Measurements from ENCODE around the gene F7. TPM values are rescaled to one million over a fixed set of nuclear protein-coding genes. Genes with fewer than 3 reads are reported as not detected.
A peak's percentile ranks its signal among the peaks of the same experiment; 100 is the strongest.

Gene F7
- total RNA-seq, 1 donor from 2014 or later, result 1.0 TPM

GRCh38 chr13:113082198-113083021 lies 23.2 kb upstream of the F7 start:
- DNase-seq (ENCODE audit: low read depth, low spot score), result no peak

DNA sequence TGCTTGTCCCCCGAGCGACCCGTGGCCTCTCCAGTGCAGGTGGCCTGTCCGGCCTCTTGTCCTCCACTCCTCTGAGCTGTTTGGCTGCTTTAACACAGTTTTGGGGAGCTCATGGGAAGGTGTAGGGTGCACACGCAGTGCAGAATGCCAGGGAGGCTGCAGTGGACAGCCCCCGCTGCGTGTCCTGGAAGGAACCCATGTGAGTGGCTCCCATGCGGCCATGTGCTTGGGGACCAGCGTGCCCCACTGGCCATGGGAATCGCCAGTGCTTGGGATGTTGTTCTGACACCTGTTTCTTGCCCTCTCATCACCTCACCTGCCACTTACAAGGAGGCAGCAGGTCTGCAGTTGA lies 22.6 kb upstream of the F7 start:
- H3K36me3 Mint-ChIP-seq (ENCODE audit: low read depth), result no peaks in the 10 kb centered on the region
- TF ChIP-seq, protein P1, sequence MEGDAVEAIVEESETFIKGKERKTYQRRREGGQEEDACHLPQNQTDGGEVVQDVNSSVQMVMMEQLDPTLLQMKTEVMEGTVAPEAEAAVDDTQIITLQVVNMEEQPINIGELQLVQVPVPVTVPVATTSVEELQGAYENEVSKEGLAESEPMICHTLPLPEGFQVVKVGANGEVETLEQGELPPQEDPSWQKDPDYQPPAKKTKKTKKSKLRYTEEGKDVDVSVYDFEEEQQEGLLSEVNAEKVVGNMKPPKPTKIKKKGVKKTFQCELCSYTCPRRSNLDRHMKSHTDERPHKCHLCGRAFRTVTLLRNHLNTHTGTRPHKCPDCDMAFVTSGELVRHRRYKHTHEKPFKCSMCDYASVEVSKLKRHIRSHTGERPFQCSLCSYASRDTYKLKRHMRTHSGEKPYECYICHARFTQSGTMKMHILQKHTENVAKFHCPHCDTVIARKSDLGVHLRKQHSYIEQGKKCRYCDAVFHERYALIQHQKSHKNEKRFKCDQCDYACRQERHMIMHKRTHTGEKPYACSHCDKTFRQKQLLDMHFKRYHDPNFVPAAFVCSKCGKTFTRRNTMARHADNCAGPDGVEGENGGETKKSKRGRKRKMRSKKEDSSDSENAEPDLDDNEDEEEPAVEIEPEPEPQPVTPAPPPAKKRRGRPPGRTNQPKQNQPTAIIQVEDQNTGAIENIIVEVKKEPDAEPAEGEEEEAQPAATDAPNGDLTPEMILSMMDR (conservative IDR thresholded peaks at IDR 0.05), result no peak
- H3K4me1 Mint-ChIP-seq, result peaks cover 5% of the 10 kb centered on the region
- no peaks in the 10 kb centered on the region for H3K9me3 Mint-ChIP-seq
- no peak overlapping the region for H3K4me3 Mint-ChIP-seq
- H3K27me3 Mint-ChIP-seq (ENCODE audit: low read depth), result no peaks in the 10 kb centered on the region
- DNase-seq (ENCODE audit: low read depth, low spot score), result no peak
- H3K27ac Mint-ChIP-seq (ENCODE audit: unreplicated experiment), result no peak overlapping the region

More at GRCh38 chr13:113082198-113083021, 23.2 kb upstream of the F7 start:
- Mint-ChIP-seq H3K9me3 (no peaks in the 10 kb centered on the region), H3K36me3 (ENCODE audit: low read depth) (no peaks in the 10 kb centered on the region), H3K27ac (ENCODE audit: unreplicated experiment) (no peak overlapping the region), H3K4me1 (peaks cover 5% of the 10 kb centered on the region), H3K4me3 (no peak overlapping the region), H3K27me3 (ENCODE audit: low read depth) (no peaks in the 10 kb centered on the region)
- TF ChIP-seq, protein P1 (conservative IDR thresholded peaks at IDR 0.05), result no peak

DNA sequence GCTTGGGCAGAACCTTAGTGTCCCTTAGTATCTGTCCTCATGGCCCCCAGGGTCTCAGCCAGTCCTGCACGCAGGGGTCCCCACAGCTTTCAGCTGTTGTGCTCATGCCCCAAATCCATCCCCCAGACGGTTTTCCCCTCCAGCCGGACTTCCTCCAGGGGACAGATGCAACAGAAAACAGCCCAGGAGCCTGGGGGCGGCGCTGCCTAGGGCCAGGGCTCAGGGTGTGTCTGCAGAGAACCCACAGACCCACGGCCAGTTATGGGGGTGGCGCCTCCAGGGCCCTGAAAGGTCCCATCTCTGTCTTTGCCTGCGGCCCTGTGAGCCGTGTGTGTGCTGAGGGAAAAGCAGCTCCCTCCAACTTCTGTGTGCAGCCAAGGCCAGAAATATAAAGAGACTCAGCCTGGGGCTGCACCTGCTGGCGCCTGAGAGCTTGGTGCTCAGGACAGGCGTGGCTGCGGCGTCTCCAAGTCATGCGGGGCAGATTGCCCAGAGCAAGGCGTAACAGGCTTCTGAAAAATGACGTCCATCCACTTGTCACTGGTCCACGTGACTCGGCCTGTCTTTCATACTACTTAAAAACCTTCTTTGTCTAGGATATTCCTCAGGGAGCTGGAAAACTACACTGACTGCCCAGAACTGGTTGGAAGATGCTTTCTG lies 22.1 kb upstream of the F7 start:
- no peaks in the 10 kb centered on the region for H3K9me3 Mint-ChIP-seq
- no peak for DNase-seq (ENCODE audit: low read depth, low spot score)
- no peaks in the 10 kb centered on the region for H3K36me3 Mint-ChIP-seq (ENCODE audit: low read depth)
- no peak overlapping the region for H3K4me3 Mint-ChIP-seq
- H3K27me3 Mint-ChIP-seq (ENCODE audit: low read depth), result no peaks in the 10 kb centered on the region
- TF ChIP-seq, protein P1 (conservative IDR thresholded peaks at IDR 0.05), result no peak
- H3K27ac Mint-ChIP-seq (ENCODE audit: unreplicated experiment), result peak overlapping the region; percentile 8
- H3K4me1 Mint-ChIP-seq, result peaks cover 5% of the 10 kb centered on the region

DNA sequence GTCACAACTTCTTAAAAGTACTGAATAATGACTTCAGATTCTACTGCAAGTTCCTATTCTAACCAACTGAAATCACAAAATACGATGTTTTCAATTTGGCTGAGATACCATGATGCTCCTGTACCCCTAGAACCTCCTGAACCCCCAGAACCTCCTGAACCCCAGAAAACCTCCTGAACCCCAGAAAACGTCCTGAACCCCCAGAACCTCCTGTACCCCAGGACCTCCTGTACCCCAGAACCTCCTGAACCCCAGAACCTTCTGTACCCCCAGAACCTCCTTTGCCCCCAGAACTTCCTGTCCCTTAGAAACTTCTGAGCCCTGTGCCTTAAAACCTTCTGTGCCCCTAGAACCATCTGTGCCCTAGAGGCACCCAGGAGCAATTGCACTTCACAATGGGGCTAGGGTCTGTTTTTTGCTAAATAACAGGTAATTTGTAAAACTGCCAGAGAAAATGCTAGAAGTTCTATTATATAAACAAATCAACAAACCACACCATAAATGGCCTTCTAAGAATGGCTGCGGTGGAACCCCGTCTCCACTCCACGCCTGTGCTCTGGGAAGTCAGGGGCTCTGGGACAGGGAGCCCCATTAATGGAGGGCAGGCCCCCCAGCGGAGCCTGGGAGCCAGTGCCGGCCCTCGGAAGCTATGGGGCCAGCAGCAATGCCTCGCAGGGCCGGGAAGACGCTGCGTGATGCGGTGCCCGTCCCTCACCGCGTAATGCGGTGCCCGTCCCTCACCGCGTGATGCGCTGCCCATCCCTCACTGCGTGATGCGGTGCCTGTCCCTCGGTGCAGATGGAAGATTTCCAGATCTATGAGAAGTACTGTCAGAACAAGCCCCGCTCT lies 21.3 kb upstream of the F7 start:
- TF ChIP-seq, protein P1 (conservative IDR thresholded peaks at IDR 0.05), result peak; percentile 41
- no peaks in the 10 kb centered on the region for H3K27me3 Mint-ChIP-seq (ENCODE audit: low read depth)

DNA sequence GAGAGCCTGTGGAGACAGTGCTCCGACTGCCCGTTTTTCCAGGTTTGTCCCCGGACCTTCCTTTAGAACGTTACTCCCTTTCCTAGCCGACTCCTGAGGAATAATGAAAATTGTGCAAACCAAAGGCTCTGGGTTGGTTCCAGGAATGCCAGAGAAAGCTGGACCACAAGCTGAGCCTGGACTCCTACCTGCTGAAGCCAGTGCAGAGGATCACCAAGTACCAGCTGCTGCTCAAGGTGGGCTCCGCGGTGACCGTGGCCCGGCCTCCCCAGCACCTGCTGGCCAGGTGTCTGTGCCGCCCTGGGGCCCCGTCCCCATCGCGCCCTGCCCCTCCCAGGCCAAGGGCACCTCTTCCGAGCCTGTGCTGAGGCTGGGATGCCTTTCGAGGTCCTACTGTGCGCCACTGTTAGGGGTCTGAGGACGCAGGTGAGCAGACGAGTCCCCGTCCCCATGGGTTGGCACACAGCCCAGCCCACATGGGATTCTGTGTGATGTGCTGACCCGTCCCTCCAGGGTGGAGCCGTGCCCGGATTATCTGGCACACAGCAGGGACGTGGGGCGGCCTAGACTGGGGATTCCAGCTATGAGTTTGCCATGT lies 20.5 kb upstream of the F7 start:
- Mint-ChIP-seq H3K4me3 (no peak overlapping the region), H3K27me3 (ENCODE audit: low read depth) (no peaks in the 10 kb centered on the region), H3K36me3 (ENCODE audit: low read depth) (no peaks in the 10 kb centered on the region), H3K9me3 (no peaks in the 10 kb centered on the region), H3K27ac (ENCODE audit: unreplicated experiment) (no peak overlapping the region), H3K4me1 (peaks cover 5% of the 10 kb centered on the region)
- TF ChIP-seq, protein P1 (conservative IDR thresholded peaks at IDR 0.05), result no peak
- no peak for DNase-seq (ENCODE audit: low read depth, low spot score)

More for the DNA sequence above, 21.3 kb upstream of the F7 start:
- Mint-ChIP-seq H3K36me3 (ENCODE audit: low read depth) (no peaks in the 10 kb centered on the region), H3K9me3 (no peaks in the 10 kb centered on the region), H3K27ac (ENCODE audit: unreplicated experiment) (peak overlapping the region; percentile 8), H3K4me3 (no peak overlapping the region), H3K4me1 (peaks cover 5% of the 10 kb centered on the region)
- DNase-seq (ENCODE audit: low read depth, low spot score), result no peak
